Prostate gland (tissue), 2 donors: ENCODE data around the gene UBE2C.

ENCODE experiments used
- CTCF ChIP-seq, 4 experiments: fragments of 200-600 bp in 2 of 4; fragments of 450-650 bp in 2 of 4; sonication (generic) in 2 of 4; IDR thresholded peaks; 1 replicate in 3 of 4; 2 replicates in 1 of 4; pipeline ENCODE4 v1.5.1; 2016 to 2019; ENCODE audit warnings: antibody characterized with exemption in 4 of 4, mild to moderate bottlenecking in 2 of 4, moderate library complexity in 2 of 4
- POLR2AphosphoS5 ChIP-seq: sonication (generic); formaldehyde crosslinking; IDR thresholded peaks from one replicate; pipeline ENCODE4 v1.6.1; 2017; ENCODE audit warnings: antibody characterized with exemption

- no peak for TF ChIP-seq CTCF (IDR thresholded peaks at IDR 0.05)
- no peak for TF ChIP-seq POLR2AphosphoS5
Measured at GRCh38 chr20:45775411-45775810, 37.0 kb upstream of the UBE2C start.
